Stimulated activated CD4-positive, alpha-beta T cell treated with anti-CD3 and anti-CD28 coated beads, TNF-alpha, amount 100 ng/mL, for 48 hours (primary cell): ENCODE measurements around the gene NTN3.
"Not testable (repeated sequence)": the region's sequence is repeated elsewhere in the genome, so short reads cannot be mapped to it uniquely, and the experiment has no call there.

Source experiments
- DNase-seq, 3 donors: peaks; one replicate each; pipeline ENCODE4 v3.0.0-alpha.2; 2020; ENCODE audit warnings: low read depth in 3 of 3

The NTN3 gene

GRCh38 chr16:2441143-2441804, 29.8 kb upstream of the NTN3 start:
- not testable (repeated sequence) for DNase-seq

GRCh38 chr16:2443555-2443954, 27.5 kb upstream of the NTN3 start:
- no peak for DNase-seq

GRCh38 chr16:2447920-2448583, 23.0 kb upstream of the NTN3 start:
- no peak for DNase-seq

GRCh38 chr16:2449118-2449517, 22.0 kb upstream of the NTN3 start:
- DNase-seq: no peak

GRCh38 chr16:2450535-2450934, 20.6 kb upstream of the NTN3 start:
- DNase-seq: no peak

GRCh38 chr16:2450975-2451381, 20.1 kb upstream of the NTN3 start:
- DNase-seq: no peak

- DNase-seq: no peak
These were observed 19.2 kb upstream of the NTN3 start for GRCh38 chr16:2451851-2452320.

GRCh38 chr16:2452650-2453049, 18.4 kb upstream of the NTN3 start:
- DNase-seq: no peak

- DNase-seq: no peak
These were observed 15.8 kb upstream of the NTN3 start for GRCh38 chr16:2455081-2455845.

GRCh38 chr16:2456551-2457153, 14.4 kb upstream of the NTN3 start:
- no peak for DNase-seq

GRCh38 chr16:2457267-2457666, 13.8 kb upstream of the NTN3 start:
- DNase-seq: no peak

- no peak for DNase-seq
These were observed 13.2 kb upstream of the NTN3 start for GRCh38 chr16:2457946-2458345.

- DNase-seq: no peak
These were observed 12.0 kb upstream of the NTN3 start for GRCh38 chr16:2458887-2459646.

- peak; percentile 94 to 99 (median 95) for DNase-seq
These were observed 11.3 kb upstream of the NTN3 start, which contains the start of gene TEDC2 for GRCh38 chr16:2459647-2460390. TSS of gene TEDC2 (plus strand) at chr16:2460109. CDS start at chr16:2460145, 36 bp downstream.

GRCh38 chr16:2460391-2460713, 10.7 kb upstream of the NTN3 start:
- DNase-seq: no peak

- no peak for DNase-seq
These were observed 10.2 kb upstream of the NTN3 start for GRCh38 chr16:2460916-2461315.

- no peak for DNase-seq
These were observed 8.8 kb upstream of the NTN3 start for GRCh38 chr16:2462031-2462866.

GRCh38 chr16:2464333-2464732, 6.8 kb upstream of the NTN3 start:
- DNase-seq: no peak

- DNase-seq: no peak
These were observed 5.3 kb upstream of the NTN3 start for GRCh38 chr16:2465653-2466415.
